Measurements from ENCODE around the gene CDC42BPB. TPM values are rescaled to one million over a fixed set of nuclear protein-coding genes. Genes with fewer than 3 reads are reported as not detected.

CDC42BPB gene
- total and polyA plus RNA-seq, 8 donors: 73.4 to 91.4 (median 79.5) TPM

DNA sequence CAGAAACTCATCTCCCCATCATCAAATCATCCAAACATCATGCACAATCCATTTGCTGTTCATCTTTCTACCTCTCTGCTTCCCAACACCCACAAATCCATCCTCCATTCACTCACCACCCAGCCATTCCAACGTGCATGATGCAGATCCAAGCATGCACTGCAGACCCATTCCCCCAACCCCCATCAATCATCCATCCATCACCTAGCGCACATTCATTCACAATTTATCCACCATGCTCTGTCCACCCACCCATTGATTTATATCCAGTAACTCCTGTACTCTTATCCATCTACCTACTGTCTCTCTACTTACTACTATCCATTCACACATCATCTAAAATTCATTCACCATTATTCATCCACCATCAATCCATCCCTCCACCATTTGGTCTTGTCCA lies 138.9 kb downstream of the CDC42BPB start:
- TF ChIP-seq, protein P1, sequence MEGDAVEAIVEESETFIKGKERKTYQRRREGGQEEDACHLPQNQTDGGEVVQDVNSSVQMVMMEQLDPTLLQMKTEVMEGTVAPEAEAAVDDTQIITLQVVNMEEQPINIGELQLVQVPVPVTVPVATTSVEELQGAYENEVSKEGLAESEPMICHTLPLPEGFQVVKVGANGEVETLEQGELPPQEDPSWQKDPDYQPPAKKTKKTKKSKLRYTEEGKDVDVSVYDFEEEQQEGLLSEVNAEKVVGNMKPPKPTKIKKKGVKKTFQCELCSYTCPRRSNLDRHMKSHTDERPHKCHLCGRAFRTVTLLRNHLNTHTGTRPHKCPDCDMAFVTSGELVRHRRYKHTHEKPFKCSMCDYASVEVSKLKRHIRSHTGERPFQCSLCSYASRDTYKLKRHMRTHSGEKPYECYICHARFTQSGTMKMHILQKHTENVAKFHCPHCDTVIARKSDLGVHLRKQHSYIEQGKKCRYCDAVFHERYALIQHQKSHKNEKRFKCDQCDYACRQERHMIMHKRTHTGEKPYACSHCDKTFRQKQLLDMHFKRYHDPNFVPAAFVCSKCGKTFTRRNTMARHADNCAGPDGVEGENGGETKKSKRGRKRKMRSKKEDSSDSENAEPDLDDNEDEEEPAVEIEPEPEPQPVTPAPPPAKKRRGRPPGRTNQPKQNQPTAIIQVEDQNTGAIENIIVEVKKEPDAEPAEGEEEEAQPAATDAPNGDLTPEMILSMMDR (IDR thresholded peaks at IDR 0.05): no peak
- no peak overlapping the region for H3K4me3 ChIP-seq

DNA sequence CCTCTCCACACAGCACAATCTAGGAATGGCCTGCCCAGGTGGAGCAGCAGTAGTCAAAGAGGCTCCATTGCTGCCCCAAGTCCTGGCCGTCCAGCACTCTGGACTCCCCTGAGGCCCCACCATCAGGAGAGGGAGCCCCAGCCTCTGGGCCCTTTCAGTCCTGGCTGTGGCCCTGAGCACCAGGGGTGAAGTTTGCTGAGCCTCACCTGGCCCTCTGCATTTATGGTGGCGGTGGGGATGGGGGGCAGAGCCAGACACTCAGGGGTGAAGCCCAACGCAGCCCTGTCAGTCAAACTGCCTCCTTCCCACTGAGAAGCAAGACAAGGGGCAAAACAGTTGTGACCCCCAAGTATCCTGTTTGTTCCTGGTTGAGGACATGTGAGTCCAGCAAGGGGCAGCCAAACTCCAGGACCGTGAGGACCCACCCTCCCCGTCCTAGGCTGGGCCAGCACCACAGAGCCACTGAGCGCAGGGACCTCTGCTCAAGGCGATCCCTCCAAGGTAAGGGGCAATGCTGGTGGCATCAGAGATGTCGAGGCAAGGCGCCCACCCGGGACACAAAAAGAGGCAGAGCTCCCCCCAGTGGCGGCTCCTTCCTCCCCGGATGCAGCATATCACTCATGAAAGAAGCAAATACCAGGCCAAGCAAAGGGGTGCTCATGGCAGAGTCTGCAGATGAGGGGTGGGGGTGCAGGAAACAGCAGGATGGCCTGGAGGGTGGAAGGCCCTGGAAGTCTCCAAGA lies 139.7 kb downstream of the CDC42BPB start:
- ATAC-seq: peak; percentile 57
- intact Hi-C loops (cut with DNase I): no loop called here

More for the DNA sequence above, 138.9 kb downstream of the CDC42BPB start:
- peaks cover 7% of the 10 kb centered on the region in 2 donors for H3K4me1 ChIP-seq
- no peak for DNase-seq
- H3K9me3 ChIP-seq: no peaks in the 10 kb centered on the region
- intact Hi-C loops (cut with DNase I): no loop called here
- ATAC-seq: no peak
- H3K27me3 ChIP-seq: peaks cover 12 to 26% of the 10 kb centered on the region in 2 donors
- H3K36me3 ChIP-seq: no peaks in the 10 kb centered on the region
- no peak overlapping the region for H3K27ac ChIP-seq

DNA sequence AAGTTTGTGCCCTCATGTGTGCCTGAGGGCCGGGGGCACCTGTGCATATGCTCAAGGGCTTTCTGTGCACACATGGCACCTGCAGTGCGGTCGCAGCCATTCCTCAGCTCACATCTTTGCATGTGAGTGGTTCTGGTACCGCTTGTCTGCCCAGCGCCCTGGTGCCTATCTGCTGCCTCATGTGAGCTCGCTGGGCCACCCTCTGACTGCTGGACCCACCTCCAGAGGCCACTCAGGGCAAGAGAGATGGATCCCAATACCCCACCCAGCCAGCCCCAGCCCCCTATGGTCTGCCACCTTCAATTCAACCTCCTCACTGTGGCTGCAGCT lies 140.3 kb downstream of the CDC42BPB start:
- intact Hi-C loops (cut with DNase I): no loop called here
- TF ChIP-seq, protein P1 (IDR thresholded peaks at IDR 0.05): no peak
- Histone ChIP-seq H3K36me3 (peaks cover 0 to 8% of the 10 kb centered on the region in 2 donors), H3K27me3 (peaks cover 0 to 11% of the 10 kb centered on the region in 2 donors), H3K9me3 (no peaks in the 10 kb centered on the region), H3K4me3 (no peak overlapping the region), H3K4me1 (no peaks in the 10 kb centered on the region), H3K27ac (no peak overlapping the region)
- no peak for ATAC-seq
- DNase-seq: no peak

More for the DNA sequence above, 139.7 kb downstream of the CDC42BPB start:
- TF ChIP-seq, protein P1 (IDR thresholded peaks at IDR 0.05): peak; percentile 46 to 49
- Histone ChIP-seq H3K27me3 (peaks cover 4 to 18% of the 10 kb centered on the region in 2 donors), H3K4me1 (no peaks in the 10 kb centered on the region), H3K27ac (no peak overlapping the region), H3K4me3 (no peak overlapping the region), H3K36me3 (peaks cover 0 to 2% of the 10 kb centered on the region in 2 donors), H3K9me3 (no peaks in the 10 kb centered on the region)
- DNase-seq: peak in 2 of 4 donors; percentile 40 to 83

DNA sequence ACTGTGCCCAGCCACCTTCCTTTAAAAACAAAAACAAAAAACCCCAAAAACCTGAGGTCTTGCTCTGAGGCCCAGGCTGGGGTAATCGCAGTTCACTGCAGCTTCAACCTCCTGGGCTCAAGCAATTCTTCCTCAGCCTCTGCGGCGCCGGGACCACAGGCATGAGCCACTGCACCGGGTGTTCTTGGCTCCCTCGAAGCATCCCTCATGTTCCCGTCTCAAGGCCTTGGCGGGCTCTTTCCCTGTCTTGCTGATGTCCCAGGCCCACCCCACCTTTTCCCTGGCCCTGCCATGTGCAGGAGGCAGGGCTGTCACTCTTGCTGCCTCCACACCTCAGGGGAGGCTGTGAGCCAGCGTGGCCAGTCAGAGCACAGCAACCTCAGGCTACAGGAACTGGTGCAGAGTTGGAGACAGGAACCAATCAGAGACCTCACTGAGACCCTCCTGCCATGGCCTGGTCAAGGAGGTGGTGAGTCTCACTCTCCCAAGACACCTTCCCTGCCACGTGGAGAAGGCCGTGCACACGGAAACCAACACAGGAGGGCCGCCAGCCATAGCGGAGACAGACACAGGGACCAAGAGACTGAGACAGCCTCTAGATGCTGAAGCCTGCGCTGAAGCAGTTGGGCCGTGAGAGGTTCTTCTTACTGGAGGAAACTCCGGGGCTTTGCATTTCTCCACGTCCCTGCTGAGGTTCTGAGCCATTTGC lies 140.8 kb downstream of the CDC42BPB start:
- ATAC-seq (no peak), DNase-seq (peak in 1 of 4 donors; percentile 55)
- H3K27me3 ChIP-seq: peaks cover 0 to 6% of the 10 kb centered on the region in 2 donors
- peaks cover 0 to 13% of the 10 kb centered on the region in 2 donors for H3K36me3 ChIP-seq
- TF ChIP-seq, protein P1 (IDR thresholded peaks at IDR 0.05): no peak
- no peaks in the 10 kb centered on the region for H3K9me3 ChIP-seq
- H3K4me3 ChIP-seq: no peak overlapping the region
- no peaks in the 10 kb centered on the region for H3K4me1 ChIP-seq
- intact Hi-C loops (cut with DNase I): no loop called here
- no peak overlapping the region for H3K27ac ChIP-seq

Measured in left lung (tissue), 10 donors.